Neural cell (in vitro differentiated cells): Measurements from ENCODE around the gene YEATS4. TPM values are rescaled to one million over a fixed set of nuclear protein-coding genes. Genes with fewer than 3 reads are reported as not detected.

Source experiments
- H2AFZ ChIP-seq: fragments of 200-600, 300-800 bp; sonication (generic), shearing (Covaris generic); 2 replicates; pipeline ENCODE4 v1.6.0; 2014; ENCODE audit warnings: low read depth, mild to moderate bottlenecking, antibody characterized with exemption, low read length, moderate library complexity
- H3F3A ChIP-seq: fragments of 200-600 bp; shearing (Covaris generic); 2 replicates; pipeline ENCODE4 v1.6.1; 2016; ENCODE audit warnings: mild to moderate bottlenecking, moderate library complexity, mixed read lengths, antibody characterized with exemption, low read length; ENCODE audit not compliant: insufficient read depth, poor library complexity, severe bottlenecking
- H3K27ac ChIP-seq: fragments of 200-600, 300-800 bp; sonication (generic), shearing (Covaris generic); 2 replicates; pipeline ENCODE4 v1.5.1; 2014; ENCODE audit warnings: mild to moderate bottlenecking, low read length, moderate library complexity
- H3K27me3 ChIP-seq: fragments of 300-800, 200-600 bp; sonication (generic), shearing (Covaris generic); 2 replicates; pipeline ENCODE4 v1.6.0; 2014; ENCODE audit warnings: mild to moderate bottlenecking, low read depth, low read length, moderate library complexity; ENCODE audit not compliant: insufficient read depth
- H3K36me3 ChIP-seq: fragments of 300-800, 200-600 bp; sonication (generic), shearing (Covaris generic); 2 replicates; pipeline ENCODE4 v1.5.1; 2014; ENCODE audit warnings: mild to moderate bottlenecking, antibody characterized with exemption, low read length, moderate library complexity; ENCODE audit not compliant: insufficient read depth
- H3K4me2 ChIP-seq: fragments of 300-800, 200-600 bp; sonication (generic), shearing (Covaris generic); 2 replicates; pipeline ENCODE4 v1.6.0; 2014; ENCODE audit warnings: mild to moderate bottlenecking, low read length
- H3K4me3 ChIP-seq: fragments of 300-800, 200-600 bp; sonication (generic), shearing (Covaris generic); 2 replicates; pipeline ENCODE4 v1.5.1; 2014; ENCODE audit warnings: mild to moderate bottlenecking, low read length, moderate library complexity
- H3K79me2 ChIP-seq: fragments of 200-600 bp; shearing (Covaris generic); replicated peaks from 2 replicates; pipeline ENCODE4 v1.6.0; 2014; ENCODE audit warnings: mild to moderate bottlenecking, low read length, moderate library complexity; ENCODE audit not compliant: insufficient read depth
- H3K9ac ChIP-seq: fragments of 300-800, 200-600 bp; sonication (generic), shearing (Covaris generic); 2 replicates; pipeline ENCODE4 v1.6.1; 2016; ENCODE audit warnings: mild to moderate bottlenecking, low read length, mixed read lengths
- H3K9me2 ChIP-seq: fragments of 200-600 bp; shearing (Covaris generic); 2 replicates; pipeline ENCODE4 v1.6.1; 2016; ENCODE audit warnings: mild to moderate bottlenecking, low read length, mixed read lengths; ENCODE audit not compliant: insufficient read depth
- H3K9me3 ChIP-seq: fragments of 200-600, 300-800 bp; sonication (generic), shearing (Covaris generic); 2 replicates; pipeline ENCODE4 v1.6.1; 2016; ENCODE audit warnings: mild to moderate bottlenecking, mixed run types, low read length, moderate library complexity, mixed read lengths
- H4K20me1 ChIP-seq: fragments of 200-600 bp; shearing (Covaris generic); 2 replicates; pipeline ENCODE4 v1.6.1; 2016; ENCODE audit warnings: mild to moderate bottlenecking, mixed run types; ENCODE audit not compliant: insufficient read depth
- CTCF ChIP-seq: fragments of 450-650 bp; IDR thresholded peaks from 2 replicates; pipeline ENCODE4 v1.5.1; 2014; ENCODE audit warnings: antibody characterized with exemption, mild to moderate bottlenecking, moderate library complexity; ENCODE audit not compliant: poor library complexity, severe bottlenecking
- EP300 ChIP-seq: fragments of 450-650 bp; conservative IDR thresholded peaks from 2 replicates; pipeline ENCODE4 v1.6.1; 2014; ENCODE audit warnings: antibody characterized with exemption, mild to moderate bottlenecking, moderate library complexity; ENCODE audit not compliant: poor library complexity, severe bottlenecking
- EZH2 ChIP-seq: fragments of 200-600, 300-800 bp; shearing (Covaris generic), sonication (generic); IDR thresholded peaks from 2 replicates; pipeline ENCODE4 v1.6.1; 2014; ENCODE audit warnings: antibody characterized with exemption, low read length, borderline replicate concordance, mild to moderate bottlenecking; ENCODE audit not compliant: insufficient read depth, poor library complexity, severe bottlenecking
- MXI1 ChIP-seq: fragments of 450-650 bp; conservative IDR thresholded peaks from 2 replicates; pipeline ENCODE4 v1.6.1; 2014; ENCODE audit warnings: antibody characterized with exemption, mild to moderate bottlenecking; ENCODE audit not compliant: poor library complexity, severe bottlenecking
- POLR2AphosphoS5 ChIP-seq: IDR thresholded peaks from 2 replicates; pipeline ENCODE4 v1.6.1; 2012
- RAD21 ChIP-seq: fragments of 450-650 bp; conservative IDR thresholded peaks from 2 replicates; pipeline ENCODE4 v1.6.1; 2014; ENCODE audit warnings: antibody characterized with exemption, mild to moderate bottlenecking, moderate library complexity
- REST ChIP-seq: IDR thresholded peaks from 2 replicates; pipeline ENCODE4 v1.6.1; 2012; ENCODE audit warnings: borderline replicate concordance
- SMC3 ChIP-seq: fragments of 450-650 bp; conservative IDR thresholded peaks from 2 replicates; pipeline ENCODE4 v1.6.1; 2014; ENCODE audit warnings: antibody characterized with exemption, mild to moderate bottlenecking, moderate library complexity; ENCODE audit not compliant: poor library complexity
- TAF1 ChIP-seq: IDR thresholded peaks from 2 replicates; pipeline ENCODE4 v1.6.1; 2012; ENCODE audit warnings: low read depth
- polyA plus RNA-seq: library from polyadenylated mRNA; depleted of rRNA; stranded (reverse); fragments of >200 nt; gene quantifications from 2 replicates; pipeline ENCODE4 v1.2.3, GENCODE V29; 2014

YEATS4 gene
- polyA plus RNA-seq, 1 donor from 2014 or later = 227 TPM

- no peak overlapping the region for H2AFZ ChIP-seq
- no peak overlapping the region for H3K9ac ChIP-seq
- H3K79me2 ChIP-seq = peaks cover 11% of the 10 kb centered on the region
- TF ChIP-seq SMC3 (no peak), REST (no peak), EZH2 (no peak), CTCF (no peak), POLR2AphosphoS5 (no peak), RAD21 (no peak), MXI1 (no peak), EP300 (no peak), TAF1 (no peak)
- no peak overlapping the region for H3K4me2 ChIP-seq
- H3K9me3 ChIP-seq = no peaks in the 10 kb centered on the region
- no peak overlapping the region for H3K4me3 ChIP-seq
- no peaks in the 10 kb centered on the region for H3K27me3 ChIP-seq
- no peaks in the 10 kb centered on the region for H3K9me2 ChIP-seq
- no peaks in the 10 kb centered on the region for H4K20me1 ChIP-seq
- H3F3A ChIP-seq = no peaks in the 10 kb centered on the region
- peaks cover 17% of the 10 kb centered on the region for H3K36me3 ChIP-seq
- H3K27ac ChIP-seq = no peak overlapping the region
Measured at GRCh38 chr12:69368171-69368570, 8.6 kb downstream of the YEATS4 start.

GRCh38 chr12:69383074-69383473 lies 23.5 kb downstream of the YEATS4 start:
- Histone ChIP-seq H3F3A (no peaks in the 10 kb centered on the region), H3K9me2 (no peaks in the 10 kb centered on the region), H3K4me3 (no peak overlapping the region), H3K36me3 (no peaks in the 10 kb centered on the region), H3K4me2 (no peak overlapping the region), H3K27me3 (no peaks in the 10 kb centered on the region), H3K27ac (no peak overlapping the region), H3K9ac (no peak overlapping the region), H3K79me2 (no peaks in the 10 kb centered on the region), H4K20me1 (no peaks in the 10 kb centered on the region), H2AFZ (no peak overlapping the region), H3K9me3 (no peaks in the 10 kb centered on the region)
- no peak for TF ChIP-seq REST
- TF ChIP-seq EP300 = no peak
- TF ChIP-seq SMC3 = no peak
- TF ChIP-seq RAD21 = no peak
- TF ChIP-seq TAF1 = no peak
- no peak for TF ChIP-seq CTCF
- TF ChIP-seq EZH2 = no peak
- TF ChIP-seq POLR2AphosphoS5 = no peak
- TF ChIP-seq MXI1 = no peak
